Natural killer cell (primary cell): ENCODE data around the gene NME3. TPM values are rescaled to one million over a fixed set of nuclear protein-coding genes. Genes with fewer than 3 reads are reported as not detected.
A peak's percentile ranks its signal among the peaks of the same experiment; 100 is the strongest.

Experiments used
- ATAC-seq, 3 donors: fragments of 150-1000 bp in 2 of 3; fragments of 200-7000 bp in 1 of 3; cut with Tn5 transposase; 1 replicate in 1 of 3; 2 replicates in 2 of 3; pipeline ENCODE4 v1.10.0; 2021; ENCODE audit warnings: mild to moderate bottlenecking in 2 of 3, moderate library complexity in 2 of 3
- DNase-seq, 2 donors: peaks; one replicate each; pipeline versions ENCODE4 v3.0.0 to v3.0.0-alpha.2; 2013 to 2021; ENCODE audit warnings: mixed read lengths in 1 of 2
- H3K27ac ChIP-seq: one replicate; pipeline ENCODE4 v1.5.1; 2013; ENCODE audit warnings: mild to moderate bottlenecking, low read length
- H3K27me3 ChIP-seq: one replicate; pipeline ENCODE4 v1.6.1; 2013; ENCODE audit warnings: low read length; ENCODE audit not compliant: control insufficient read depth, insufficient read depth
- H3K36me3 ChIP-seq: one replicate; pipeline ENCODE4 v1.6.1; 2013; ENCODE audit warnings: low read length; ENCODE audit not compliant: control insufficient read depth, insufficient read depth
- H3K4me1 ChIP-seq: one replicate; pipeline ENCODE4 v1.6.1; 2013; ENCODE audit warnings: low read length; ENCODE audit not compliant: control insufficient read depth, insufficient read depth
- H3K4me3 ChIP-seq: one replicate; pipeline ENCODE4 v1.5.1; 2013; ENCODE audit warnings: low read length
- H3K9me3 ChIP-seq: one replicate; pipeline ENCODE4 v1.6.1; 2013; ENCODE audit warnings: low read length; ENCODE audit not compliant: control insufficient read depth, insufficient read depth
- H3K27ac Mint-ChIP-seq, 2 donors: one replicate each; pipeline ENCODE4 v1.8.0; 2022; ENCODE audit warnings: mild to moderate bottlenecking in 2 of 2, mixed read lengths in 2 of 2, moderate library complexity in 1 of 2
- H3K27me3 Mint-ChIP-seq, 2 donors: one replicate each; pipeline ENCODE4 v1.8.0; 2022; ENCODE audit warnings: low read depth in 2 of 2, mixed read lengths in 2 of 2
- H3K36me3 Mint-ChIP-seq: one replicate; pipeline ENCODE4 v1.8.0; 2022; ENCODE audit warnings: mixed read lengths
- H3K4me1 Mint-ChIP-seq, 2 donors: one replicate each; pipeline ENCODE4 v1.8.0; 2022; ENCODE audit warnings: mixed read lengths in 2 of 2
- H3K4me3 Mint-ChIP-seq: one replicate; pipeline ENCODE4 v1.8.0; 2022; ENCODE audit warnings: mild to moderate bottlenecking, moderate library complexity, mixed read lengths
- H3K9me3 Mint-ChIP-seq, 2 donors: one replicate each; pipeline ENCODE4 v1.8.0; 2022; ENCODE audit warnings: mixed read lengths in 2 of 2
- CTCF ChIP-seq: fragments of 200-600 bp; IDR thresholded peaks from one replicate; pipeline ENCODE4 v1.8.0; 2022; ENCODE audit warnings: antibody characterized with exemption
- WGBS: methylation state at CpG from one replicate; pipeline ENCODE4 v1.1.7; 2013; ENCODE audit warnings: missing lambda C conversion rate; ENCODE audit not compliant: insufficient coverage; 5-methylcytosine and 5-hydroxymethylcytosine counted together
- intact Hi-C: fragments of 100-400 bp; cut with micrococcal nuclease; formaldehyde crosslinking; loops from one replicate; pipeline ENCODE4 v1.14.2; 2022
- total RNA-seq, 4 donors: library from RNA; stranded (reverse); fragments of 120-200 nt in 1 of 4; gene quantifications; one replicate each; pipeline versions ENCODE4 v1.2.3 to v1.2.4, GENCODE V29; 2013 to 2022

NME3 gene
- total RNA-seq, 3 donors from 2014 or later (not counting 1 experiment from before 2014, with no cell fraction given): 40.6 to 50.3 (median 46.2) TPM

GRCh38 chr16:1772362-1772907 lies 1.1 kb upstream of the NME3 start, which contains the start of gene EME2:
Gene EME2 (plus strand): TSS chr16:1772810. CDS start chr16:1773228, 418 bp downstream.
- DNase-seq (peak in 1 of 2 donors; percentile 68), ATAC-seq (peak in 1 of 3 donors; percentile 3)
- Mint-ChIP-seq H3K36me3 (no peaks in the 10 kb centered on the region), H3K9me3 (no peaks in the 10 kb centered on the region), H3K4me1 (peaks cover 14 to 21% of the 10 kb centered on the region in 2 donors), H3K4me3 (peak within 1 kb of the TSS; percentile 97), H3K27ac (peak within 1 kb of the TSS; percentile 87 to 88), H3K27me3 (no peaks in the 10 kb centered on the region)
- under 1% methylated on average over 53 of the region's 53 CpGs for WGBS
- TF ChIP-seq CTCF: no peak
- H3K4me3 ChIP-seq: peak within 1 kb of the TSS; percentile 61
- no peaks in the 10 kb centered on the region for H3K27me3 ChIP-seq
- H3K4me1 ChIP-seq: peaks cover 41% of the 10 kb centered on the region
- no peaks in the 10 kb centered on the region for H3K9me3 ChIP-seq
- H3K36me3 ChIP-seq: peaks cover 25% of the 10 kb centered on the region
- H3K27ac ChIP-seq: peak within 1 kb of the TSS; percentile 54
- intact Hi-C loops: loop anchor here (5.0 to 10.0 kb wide), 2 partner anchors 152 to 380 kb away; no protein-coding TSS in a partner anchor

- ATAC-seq: no peak
- WGBS: 26% methylated on average over 22 of the region's 22 CpGs
Observed at GRCh38 chr16:1771864-1772361, 570 bp upstream of the NME3 start.

GRCh38 chr16:1770328-1771187 lies 785 bp downstream of the NME3 start:
- no peak for TF ChIP-seq CTCF
- intact Hi-C loops: loop anchor here (5.0 to 10.0 kb wide), 2 partner anchors 154 to 382 kb away; no protein-coding TSS in a partner anchor
- peak; percentile 36 to 56 (median 50) for ATAC-seq
- 26% methylated on average over 81 of the region's 81 CpGs for WGBS
- DNase-seq: peak; percentile 53 to 79
- Histone ChIP-seq H3K9me3 (no peaks in the 10 kb centered on the region), H3K27me3 (no peaks in the 10 kb centered on the region), H3K4me1 (peaks cover 41% of the 10 kb centered on the region), H3K27ac (peak overlapping the region; percentile 69), H3K36me3 (peaks cover 29% of the 10 kb centered on the region), H3K4me3 (peak overlapping the region; percentile 61)
- Mint-ChIP-seq H3K27ac (peak overlapping the region; percentile 67 to 70), H3K4me3 (peak overlapping the region; percentile 73), H3K36me3 (no peaks in the 10 kb centered on the region), H3K4me1 (peaks cover 14 to 21% of the 10 kb centered on the region in 2 donors), H3K27me3 (no peaks in the 10 kb centered on the region), H3K9me3 (no peaks in the 10 kb centered on the region)

More at GRCh38 chr16:1771864-1772361, 570 bp upstream of the NME3 start:
- no peaks in the 10 kb centered on the region for H3K27me3 ChIP-seq
- no peak for DNase-seq
- peak overlapping the region; percentile 29 for H3K27ac ChIP-seq
- peaks cover 24% of the 10 kb centered on the region for H3K36me3 ChIP-seq
- Mint-ChIP-seq H3K27ac (peak overlapping the region; percentile 87 to 88), H3K9me3 (no peaks in the 10 kb centered on the region), H3K4me3 (peak overlapping the region; percentile 97), H3K27me3 (no peaks in the 10 kb centered on the region), H3K36me3 (no peaks in the 10 kb centered on the region), H3K4me1 (peaks cover 14 to 21% of the 10 kb centered on the region in 2 donors)
- peak overlapping the region; percentile 61 for H3K4me3 ChIP-seq
- TF ChIP-seq CTCF: no peak
- intact Hi-C loops: loop anchor here (5.0 to 10.0 kb wide), 2 partner anchors 153 to 380 kb away; no protein-coding TSS in a partner anchor
- peaks cover 41% of the 10 kb centered on the region for H3K4me1 ChIP-seq
- H3K9me3 ChIP-seq: no peaks in the 10 kb centered on the region
